D721Med (cell line): ENCODE results near the gene RAI14.
"Not testable (repeated sequence)": the region's sequence is repeated elsewhere in the genome, so short reads cannot be mapped to it uniquely, and the experiment has no call there.

Experiments
- DNase-seq: peaks from one replicate; pipeline ENCODE4 v3.0.0; 2011; ENCODE audit warnings: low spot score; ENCODE audit not compliant: insufficient read length
- FAIRE-seq: peaks from 2 replicates; lab custom pipeline; 2011; peaks lifted over from hg19 to GRCh38; lab: Jason Lieb, UNC
- CTCF ChIP-seq: IDR thresholded peaks from 2 replicates; pipeline ENCODE4 v1.5.1; 2012; ENCODE audit warnings: mild to moderate bottlenecking, control low read depth; ENCODE audit not compliant: insufficient read depth; ENCODE audit errors: missing control alignments

Gene RAI14

DNA sequence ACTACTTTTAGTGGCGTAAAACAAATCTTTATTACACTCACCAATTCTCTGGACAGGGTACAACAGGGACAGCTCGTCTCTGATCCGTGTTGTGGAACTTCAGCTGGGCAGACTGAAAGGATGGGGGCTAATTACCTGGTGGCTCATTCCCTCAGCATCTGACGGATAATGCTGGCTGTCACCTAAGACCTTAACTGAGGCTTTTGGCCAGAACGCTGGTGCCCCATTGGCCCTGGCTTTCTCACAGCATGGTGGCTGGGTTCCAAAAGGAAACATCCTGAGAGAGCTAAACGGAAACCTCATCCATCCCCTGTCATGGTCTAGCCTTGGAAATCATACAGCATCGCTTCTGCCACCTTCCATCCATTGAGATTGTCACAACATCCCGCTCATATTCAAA is 62.9 kb downstream of the RAI14 start:
- no peak for DNase-seq
- no peak for FAIRE-seq
- no peak for TF ChIP-seq CTCF

GRCh38 chr5:34721327-34721726 is 65.2 kb downstream of the RAI14 start:
- DNase-seq (no peak), FAIRE-seq (no peak)
- no peak for TF ChIP-seq CTCF

GRCh38 chr5:34722183-34722582 is 66.1 kb downstream of the RAI14 start:
- DNase-seq (no peak), FAIRE-seq (no peak)
- no peak for TF ChIP-seq CTCF

- FAIRE-seq (no peak), DNase-seq (no peak)
- no peak for TF ChIP-seq CTCF
Observed at GRCh38 chr5:34724741-34725140, 68.6 kb downstream of the RAI14 start.

GRCh38 chr5:34727166-34727749 is 71.1 kb downstream of the RAI14 start:
- FAIRE-seq, DNase-seq: not testable (repeated sequence)

GRCh38 chr5:34728236-34728635 is 72.1 kb downstream of the RAI14 start:
- FAIRE-seq (no peak), DNase-seq (no peak)
- TF ChIP-seq CTCF: no peak

DNA sequence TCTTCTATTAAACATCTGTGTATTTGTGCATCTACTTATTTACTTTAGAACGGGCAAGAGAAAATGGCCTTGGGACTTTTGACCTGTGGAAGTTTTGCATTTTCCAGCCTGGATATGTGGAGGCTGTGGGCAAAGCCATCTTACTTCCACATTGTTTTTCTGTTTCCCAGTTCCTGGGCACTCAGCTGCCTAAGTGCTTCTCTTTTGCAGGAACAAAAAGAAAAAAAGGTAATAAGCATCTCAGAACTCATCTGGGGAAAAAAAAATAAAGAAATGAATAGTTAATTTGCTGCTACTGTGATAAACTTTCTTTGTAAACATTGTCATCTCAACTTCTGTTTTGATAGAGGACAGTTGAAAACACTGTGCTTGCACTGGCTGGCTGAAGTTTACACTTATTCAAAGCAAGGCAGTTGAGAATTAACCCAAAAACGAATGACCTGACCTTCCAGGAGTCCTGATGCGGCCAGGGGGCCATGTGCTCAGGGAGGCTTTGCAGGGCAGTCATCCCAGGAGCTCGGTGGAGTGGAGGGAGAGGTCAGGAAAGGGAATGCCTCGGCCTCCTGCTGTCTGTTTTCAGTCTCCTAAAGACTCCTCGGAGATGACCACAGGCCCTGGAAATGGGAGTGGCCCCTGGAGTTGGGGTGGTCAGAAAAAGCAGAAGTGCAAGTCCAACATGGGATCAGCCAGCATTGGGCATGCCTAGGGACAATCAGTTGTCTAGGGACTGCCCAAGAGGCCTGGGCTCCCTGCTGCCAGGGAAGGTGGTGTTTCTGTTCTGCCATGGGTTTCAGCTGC is 75.5 kb downstream of the RAI14 start:
- DNase-seq (no peak), FAIRE-seq (no peak)
- no peak for TF ChIP-seq CTCF
